GM21528 (cell line): ENCODE data around the gene PCDHGA1.

ENCODE experiments used
- ATAC-seq: cut with Tn5 transposase; IDR thresholded peaks from one replicate; pipeline ENCODE4 v1.9.1; 2021; ENCODE audit warnings: mild to moderate bottlenecking, moderate library complexity; ENCODE audit not compliant: unreplicated experiment, low FRiP score

Gene PCDHGA1

DNA sequence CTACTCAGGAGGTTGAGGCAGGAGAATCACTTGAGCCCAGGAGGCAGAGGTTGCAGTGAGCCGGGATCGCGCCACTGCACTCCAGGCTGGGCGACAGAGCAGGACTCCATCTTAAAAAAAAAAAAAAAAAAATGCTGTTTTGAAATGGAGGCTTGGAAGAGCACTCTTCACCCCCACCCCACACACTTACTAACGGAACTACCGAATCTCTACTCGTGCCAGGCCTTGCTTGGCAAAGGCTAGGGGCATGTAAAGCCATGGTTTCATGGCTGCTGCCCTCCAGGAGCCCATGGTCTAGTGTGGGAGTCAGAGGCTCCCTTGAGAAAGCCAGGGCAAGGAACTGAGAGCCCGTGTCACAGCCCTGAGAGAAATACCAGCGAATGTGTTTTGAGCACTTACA is 179.8 kb downstream of the PCDHGA1 start:
- no peak for ATAC-seq

DNA sequence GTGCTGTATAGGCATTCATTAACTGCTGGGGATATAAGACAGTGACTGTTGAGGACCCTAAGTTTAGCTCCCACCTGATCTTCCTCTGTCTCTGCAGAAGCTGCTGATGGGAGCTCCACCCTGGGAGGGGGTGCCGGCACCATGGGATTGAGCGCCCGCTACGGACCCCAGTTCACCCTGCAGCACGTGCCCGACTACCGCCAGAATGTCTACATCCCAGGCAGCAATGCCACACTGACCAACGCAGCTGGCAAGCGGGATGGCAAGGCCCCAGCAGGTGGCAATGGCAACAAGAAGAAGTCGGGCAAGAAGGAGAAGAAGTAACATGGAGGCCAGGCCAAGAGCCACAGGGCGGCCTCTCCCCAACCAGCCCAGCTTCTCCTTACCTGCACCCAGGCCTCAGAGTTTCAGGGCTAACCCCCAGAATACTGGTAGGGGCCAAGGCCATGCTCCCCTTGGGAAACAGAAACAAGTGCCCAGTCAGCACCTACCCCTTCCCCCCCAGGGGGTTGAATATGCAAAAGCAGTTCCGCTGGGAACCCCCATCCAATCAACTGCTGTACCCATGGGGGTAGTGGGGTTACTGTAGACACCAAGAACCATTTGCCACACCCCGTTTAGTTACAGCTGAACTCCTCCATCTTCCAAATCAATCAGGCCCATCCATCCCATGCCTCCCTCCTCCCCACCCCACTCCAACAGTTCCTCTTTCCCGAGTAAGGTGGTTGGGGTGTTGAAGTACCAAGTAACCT is 180.7 kb downstream of the PCDHGA1 start:
- peak; percentile 19 for ATAC-seq

DNA sequence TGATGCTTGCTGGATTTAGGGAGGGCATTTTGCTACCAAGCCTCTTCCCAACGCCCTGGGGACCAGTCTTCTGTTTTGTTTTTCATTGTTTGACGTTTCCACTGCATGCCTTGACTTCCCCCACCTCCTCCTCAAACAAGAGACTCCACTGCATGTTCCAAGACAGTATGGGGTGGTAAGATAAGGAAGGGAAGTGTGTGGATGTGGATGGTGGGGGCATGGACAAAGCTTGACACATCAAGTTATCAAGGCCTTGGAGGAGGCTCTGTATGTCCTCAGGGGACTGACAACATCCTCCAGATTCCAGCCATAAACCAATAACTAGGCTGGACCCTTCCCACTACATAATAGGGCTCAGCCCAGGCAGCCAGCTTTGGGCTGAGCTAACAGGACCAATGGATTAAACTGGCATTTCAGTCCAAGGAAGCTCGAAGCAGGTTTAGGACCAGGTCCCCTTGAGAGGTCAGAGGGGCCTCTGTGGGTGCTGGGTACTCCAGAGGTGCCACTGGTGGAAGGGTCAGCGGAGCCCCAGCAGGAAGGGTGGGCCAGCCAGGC is 181.5 kb downstream of the PCDHGA1 start:
- ATAC-seq = no peak

DNA sequence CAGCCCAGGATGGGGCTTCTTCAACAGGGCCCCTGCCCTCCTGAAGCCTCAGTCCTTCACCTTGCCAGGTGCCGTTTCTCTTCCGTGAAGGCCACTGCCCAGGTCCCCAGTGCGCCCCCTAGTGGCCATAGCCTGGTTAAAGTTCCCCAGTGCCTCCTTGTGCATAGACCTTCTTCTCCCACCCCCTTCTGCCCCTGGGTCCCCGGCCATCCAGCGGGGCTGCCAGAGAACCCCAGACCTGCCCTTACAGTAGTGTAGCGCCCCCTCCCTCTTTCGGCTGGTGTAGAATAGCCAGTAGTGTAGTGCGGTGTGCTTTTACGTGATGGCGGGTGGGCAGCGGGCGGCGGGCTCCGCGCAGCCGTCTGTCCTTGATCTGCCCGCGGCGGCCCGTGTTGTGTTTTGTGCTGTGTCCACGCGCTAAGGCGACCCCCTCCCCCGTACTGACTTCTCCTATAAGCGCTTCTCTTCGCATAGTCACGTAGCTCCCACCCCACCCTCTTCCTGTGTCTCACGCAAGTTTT is 182.1 kb downstream of the PCDHGA1 start:
- peak; percentile 20 for ATAC-seq

DNA sequence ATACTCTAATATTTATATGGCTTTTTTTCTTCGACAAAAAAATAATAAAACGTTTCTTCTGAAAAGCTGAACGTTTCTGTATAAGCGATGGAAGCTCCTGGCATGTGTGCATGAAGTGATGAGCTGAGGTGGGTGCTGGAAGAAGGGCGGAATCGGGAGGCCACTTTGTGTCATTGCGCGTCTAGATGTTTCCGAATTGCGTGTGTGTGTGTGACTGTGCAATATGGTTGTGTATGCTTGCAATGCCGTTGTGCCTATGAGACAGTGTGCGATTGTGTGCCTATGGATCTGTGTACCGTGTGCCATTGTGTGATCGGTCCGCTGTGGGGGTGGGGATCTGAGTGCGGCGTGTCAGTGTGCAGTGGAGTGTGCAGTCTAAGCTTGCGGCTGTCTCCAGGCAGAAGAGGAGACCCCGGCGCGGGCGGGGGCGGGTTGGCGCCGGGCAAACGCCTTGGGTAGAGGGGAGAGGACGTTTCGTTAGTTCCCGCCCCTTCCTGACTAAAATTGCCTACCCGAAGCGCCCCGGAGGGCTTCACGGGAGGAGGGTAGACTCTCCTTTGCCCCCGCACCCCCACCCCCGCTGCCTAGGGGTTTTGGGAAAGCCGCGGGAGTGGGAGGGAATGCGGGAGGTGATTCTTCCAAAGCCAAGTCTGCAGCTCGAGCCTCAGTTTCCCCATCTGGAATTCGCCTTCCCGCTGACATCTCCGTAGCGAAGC is 182.8 kb downstream of the PCDHGA1 start:
- ATAC-seq = no peak

DNA sequence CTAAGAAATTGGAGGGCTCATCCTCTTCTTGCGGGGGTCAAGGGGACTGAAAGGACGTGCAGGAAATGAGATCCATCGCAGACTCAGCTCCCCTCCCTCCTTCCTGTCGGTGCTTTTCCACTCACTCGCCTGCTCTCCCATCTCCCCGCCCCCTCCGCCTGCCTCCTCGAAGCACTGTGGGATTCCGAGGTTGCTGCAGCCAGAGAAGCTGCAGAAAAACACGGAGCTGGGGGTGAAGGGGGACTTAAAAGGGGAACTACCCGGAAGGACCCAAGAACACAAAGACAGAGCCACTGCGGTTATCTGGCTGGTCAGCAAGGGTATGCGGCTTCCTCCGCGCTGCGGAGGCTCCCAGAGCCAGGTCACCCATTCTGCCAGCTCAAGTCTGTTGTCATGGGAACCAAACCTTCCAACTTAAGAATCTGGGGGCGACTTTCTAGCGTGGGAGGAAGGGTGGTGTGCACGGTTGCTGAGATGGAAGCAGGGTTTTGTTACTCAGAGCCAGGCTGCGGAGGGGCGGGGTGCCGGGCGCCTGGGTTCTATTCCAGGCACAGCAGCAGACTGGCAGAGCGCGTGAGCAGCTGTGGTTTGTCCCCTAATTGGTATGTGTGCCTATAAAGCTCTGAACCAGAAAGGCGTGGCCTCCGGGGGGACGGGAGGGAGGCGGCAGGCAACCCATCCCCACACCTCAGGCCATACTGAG is 183.5 kb downstream of the PCDHGA1 start:
- peak; percentile 29 for ATAC-seq

DNA sequence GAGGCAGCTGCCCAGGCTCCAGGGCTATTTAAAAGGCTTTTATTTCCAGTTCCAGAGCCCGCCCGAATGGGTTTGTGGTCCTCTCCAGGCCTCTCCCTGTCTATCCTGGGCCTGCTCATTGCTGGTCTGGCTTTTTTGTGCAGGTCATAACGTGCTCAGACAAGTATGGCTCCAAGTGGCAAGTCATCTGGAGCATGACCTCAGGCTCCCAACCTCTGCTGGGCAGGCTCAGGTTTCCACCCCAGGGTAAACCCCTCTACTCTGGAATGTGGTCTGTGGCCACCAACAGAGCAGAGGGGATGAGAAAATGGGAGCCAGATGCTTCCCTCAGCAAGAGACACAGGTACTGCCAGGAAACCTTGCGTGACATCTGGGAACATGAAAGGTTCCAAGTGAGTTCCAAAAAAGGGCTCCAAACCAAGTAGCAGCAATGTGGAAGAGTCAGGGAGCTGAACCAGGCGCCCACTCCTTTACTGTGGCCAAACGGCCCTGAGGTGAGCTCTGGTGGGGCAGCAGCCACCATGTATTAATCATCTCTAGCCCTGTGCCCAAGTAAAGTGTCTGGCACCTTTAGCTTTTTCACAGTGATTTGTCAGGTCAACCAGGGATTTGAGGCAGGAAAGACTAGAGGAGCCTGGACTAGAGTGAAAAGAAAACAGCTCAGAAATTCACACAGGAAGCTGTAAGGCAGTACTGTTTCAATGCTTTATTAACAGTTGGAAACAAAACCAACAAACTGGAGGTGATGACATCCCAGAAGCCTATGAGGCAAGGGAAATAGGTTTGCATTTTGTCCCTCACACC is 184.2 kb downstream of the PCDHGA1 start:
- ATAC-seq = peak; percentile 14

DNA sequence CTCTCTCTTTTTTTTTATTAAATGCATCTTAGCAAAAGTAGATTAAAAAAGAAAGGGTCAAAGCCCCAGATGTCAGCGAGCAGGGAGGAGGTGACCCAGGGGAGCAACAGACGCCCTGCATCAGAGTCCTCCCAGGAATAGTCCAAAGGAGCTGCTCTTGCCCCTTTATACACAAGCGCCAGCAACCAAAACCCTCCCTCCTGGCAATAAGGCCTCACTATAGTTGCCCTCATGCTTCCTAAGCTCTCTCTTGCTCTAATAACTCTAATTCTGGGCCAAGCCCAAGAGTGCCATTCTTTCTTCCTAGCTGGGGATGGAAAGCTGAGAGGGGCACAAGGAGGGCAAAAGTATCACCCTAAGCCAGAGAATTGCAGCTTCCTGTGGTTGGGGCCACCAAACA is 184.8 kb downstream of the PCDHGA1 start:
- no peak for ATAC-seq

DNA sequence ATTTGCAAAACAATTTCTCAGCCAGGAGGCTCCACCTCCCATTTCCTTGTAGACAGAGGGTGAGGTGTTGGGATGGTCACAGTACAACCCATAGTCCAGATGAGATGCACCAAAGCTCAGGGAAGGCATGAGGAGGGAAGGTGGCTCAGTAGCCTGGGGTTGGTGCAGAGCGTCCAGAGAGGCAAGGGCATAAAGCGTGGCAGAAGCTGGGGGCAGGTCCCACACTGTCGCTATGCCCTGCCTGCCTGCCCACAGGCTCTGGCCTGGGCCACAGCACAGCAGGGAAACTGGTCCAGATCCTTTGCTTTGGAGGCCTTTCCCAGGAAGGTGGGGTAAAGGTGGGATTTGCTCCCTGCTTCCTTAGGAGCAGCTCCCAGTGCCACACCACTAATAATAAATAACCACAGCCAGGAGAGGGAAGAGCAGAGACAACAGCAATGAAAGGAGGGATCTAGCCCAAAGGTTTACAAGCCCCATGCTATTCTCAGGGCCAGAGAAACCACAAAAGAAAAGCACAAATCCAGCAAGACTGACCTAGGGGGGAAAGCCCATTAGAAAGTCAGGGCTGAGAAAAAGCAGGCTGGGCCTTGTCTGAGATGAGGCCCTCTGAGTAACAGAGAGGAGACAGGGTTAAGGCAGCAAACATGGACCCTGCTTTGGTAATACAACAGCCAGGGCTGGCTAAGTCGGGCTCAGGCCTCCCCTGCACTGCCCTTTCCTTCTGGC is 185.8 kb downstream of the PCDHGA1 start:
- no peak for ATAC-seq

DNA sequence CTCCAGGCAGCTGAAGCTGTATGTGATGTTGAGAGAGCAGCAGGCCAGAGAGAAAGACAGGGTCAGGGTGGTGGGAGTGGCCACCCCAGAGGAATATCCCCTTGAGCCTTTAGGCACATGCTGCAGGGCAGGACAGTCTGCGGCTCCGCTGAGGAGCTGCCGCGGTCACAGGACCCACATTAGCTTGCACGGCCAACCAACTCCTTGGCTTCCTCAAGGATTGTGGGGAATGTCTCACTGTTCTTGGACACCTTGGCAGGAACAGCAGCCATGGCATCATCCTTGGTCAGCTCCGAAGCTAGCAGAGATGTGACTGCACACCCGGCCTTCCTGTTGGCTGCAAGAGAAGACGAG is 186.3 kb downstream of the PCDHGA1 start:
- no peak for ATAC-seq

DNA sequence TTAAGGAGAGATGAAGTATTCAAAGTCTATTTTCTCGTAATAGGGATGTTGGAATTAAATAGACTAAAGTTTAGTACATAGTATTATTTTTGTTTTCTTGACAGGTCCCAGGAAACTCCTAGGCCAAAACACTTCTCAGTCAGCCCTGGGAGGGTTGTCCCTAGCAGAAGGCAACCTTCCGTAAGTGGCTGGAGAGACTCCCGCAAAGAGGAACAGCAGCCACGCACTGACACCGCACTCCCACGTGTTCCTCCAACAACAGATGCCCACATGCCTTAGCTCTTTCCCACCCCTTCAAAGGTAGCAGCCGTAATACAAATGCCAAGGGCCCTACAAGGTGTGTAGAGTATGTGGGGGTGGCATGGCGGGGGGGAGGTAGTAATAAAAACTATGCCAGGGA is 187.0 kb downstream of the PCDHGA1 start:
- ATAC-seq = no peak

DNA sequence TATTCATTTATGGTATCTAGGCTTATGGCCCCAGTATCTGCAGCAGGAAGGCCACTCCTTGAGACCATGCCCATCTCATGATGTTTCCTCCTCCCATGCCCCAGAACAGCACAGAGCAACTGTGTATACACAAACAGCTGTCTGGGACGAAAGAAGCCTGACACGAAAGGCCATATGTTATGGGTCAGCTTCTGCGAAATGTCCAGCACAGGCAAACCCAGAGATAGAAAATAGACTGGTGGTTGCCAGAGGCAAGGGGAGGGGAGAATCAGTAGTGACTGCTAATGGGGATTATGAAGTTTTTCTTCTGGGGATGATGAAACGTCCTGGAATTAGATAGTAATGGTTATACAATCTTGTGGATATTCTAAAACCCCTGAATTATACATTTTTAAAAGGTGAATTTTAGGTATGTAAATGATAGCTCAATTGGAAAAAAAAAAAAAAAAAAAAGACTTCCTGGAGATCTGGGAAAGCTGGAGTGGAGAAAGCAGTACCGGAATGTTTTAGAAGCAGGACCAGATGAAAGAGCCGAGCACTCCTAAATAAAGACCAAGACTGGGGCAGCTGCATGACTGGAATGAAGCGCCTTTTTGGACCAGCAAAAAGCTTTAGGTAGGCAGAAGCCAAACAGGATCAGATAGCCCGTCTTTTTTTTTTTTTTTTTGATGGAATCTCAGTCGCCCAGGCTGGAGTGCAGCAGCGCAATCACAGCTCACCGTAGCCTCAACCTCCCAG is 187.7 kb downstream of the PCDHGA1 start:
- ATAC-seq = no peak

DNA sequence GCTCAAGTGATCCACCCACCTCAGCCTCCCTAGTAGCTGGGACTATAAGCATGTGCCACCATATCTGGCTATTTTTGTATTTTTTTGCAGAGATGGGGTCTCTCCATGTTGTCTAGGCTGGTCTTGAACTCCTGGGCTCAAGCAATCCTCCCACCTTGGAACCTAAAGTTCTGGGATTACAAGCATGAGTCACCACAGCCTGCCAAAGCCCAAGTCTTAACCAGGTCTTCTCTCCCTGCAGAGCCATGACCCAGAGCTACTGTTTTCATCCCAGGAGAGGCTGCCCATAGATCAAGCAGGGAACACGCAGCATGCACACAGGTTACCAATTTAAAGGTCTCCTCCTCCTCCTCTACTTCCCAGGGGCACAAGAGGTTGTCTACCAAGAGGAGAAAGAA is 188.3 kb downstream of the PCDHGA1 start:
- no peak for ATAC-seq

DNA sequence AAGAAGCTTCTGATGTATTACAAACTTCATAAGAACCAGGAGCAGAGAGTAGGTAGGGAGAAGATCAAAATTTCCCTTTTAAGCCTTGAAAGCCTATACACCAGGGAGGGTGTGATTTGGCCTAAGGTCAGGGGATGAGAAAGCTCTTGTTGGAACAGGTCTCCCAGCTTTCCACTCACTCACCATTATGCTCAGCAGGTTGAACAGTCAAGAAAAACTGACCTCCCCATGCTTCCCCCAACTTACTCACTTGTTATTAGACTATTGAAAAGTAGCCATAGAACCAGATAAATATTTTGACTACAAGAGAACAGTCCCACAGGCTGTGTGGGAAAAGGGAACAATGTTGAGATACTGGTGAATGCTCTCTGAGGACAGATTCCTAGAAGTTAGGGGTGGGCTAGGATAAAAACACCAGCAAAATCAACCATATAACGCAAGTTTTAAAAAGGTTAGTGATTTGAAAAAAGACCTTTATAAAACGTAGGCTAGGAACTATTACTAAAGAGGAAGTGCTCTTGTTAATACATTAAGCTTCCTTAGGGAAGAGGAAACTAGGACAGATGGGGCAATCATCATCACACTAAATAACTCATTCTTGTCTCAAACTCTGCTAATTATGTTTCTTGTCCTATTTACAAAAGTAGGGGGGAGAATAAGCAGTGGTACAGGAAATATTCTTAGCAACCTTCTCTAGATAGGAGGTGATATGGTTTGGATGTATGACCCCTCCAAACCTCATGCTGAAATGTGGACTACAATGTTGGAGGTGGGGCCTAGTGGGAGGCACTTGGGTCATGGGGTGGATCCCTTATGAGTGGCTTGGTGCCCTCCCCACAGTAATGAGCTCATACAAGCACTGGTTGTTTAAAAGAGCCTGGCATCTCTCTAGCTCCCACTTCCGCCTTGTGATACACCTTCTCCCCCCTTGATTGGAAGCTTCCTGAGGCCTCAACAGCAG is 189.6 kb downstream of the PCDHGA1 start:
- no peak for ATAC-seq

DNA sequence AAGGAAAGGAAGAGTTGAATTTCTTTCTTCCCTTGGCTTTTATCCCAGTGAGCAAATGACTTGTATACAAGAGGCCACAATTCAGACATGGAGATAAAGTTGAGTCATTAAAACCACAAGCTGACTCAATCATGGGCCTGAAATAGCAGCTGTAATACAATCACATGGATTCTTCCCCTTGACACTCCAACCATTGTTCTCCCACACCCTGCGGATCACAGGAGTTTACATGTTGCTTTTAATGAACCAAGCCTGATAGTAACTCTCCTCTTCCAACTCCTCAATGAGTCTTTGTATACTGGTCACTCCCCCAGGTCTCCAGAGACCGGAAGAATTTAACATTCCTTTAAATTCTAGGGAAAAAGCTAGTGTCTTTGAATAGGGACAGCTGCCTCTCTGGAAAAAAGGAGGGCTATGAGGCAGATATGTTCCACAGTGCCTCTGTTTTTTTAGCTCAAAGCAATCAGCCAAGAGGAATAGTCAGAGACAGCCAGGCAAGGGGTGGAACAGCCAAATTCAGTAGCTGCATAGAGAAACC is 191.0 kb downstream of the PCDHGA1 start:
- ATAC-seq = no peak

DNA sequence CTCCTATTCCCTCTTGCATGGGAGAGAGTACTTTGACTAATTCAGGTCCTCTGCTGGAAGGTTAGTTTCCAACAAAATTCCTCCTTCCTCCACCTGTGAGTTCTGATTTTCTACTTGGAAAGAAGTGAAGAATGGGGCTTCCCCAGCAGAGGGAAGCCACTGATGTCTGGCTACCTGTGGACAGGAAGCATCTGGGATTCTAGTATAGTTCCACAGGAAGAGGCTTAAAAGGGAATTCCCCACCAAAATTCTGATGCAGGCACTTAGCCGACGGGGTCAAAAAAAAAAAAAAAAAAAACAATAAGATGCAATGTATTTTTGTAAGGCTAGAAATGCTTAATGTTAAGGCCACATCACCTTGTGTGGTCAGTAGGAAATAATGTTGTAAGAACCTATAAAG is 192.0 kb downstream of the PCDHGA1 start:
- ATAC-seq = no peak

DNA sequence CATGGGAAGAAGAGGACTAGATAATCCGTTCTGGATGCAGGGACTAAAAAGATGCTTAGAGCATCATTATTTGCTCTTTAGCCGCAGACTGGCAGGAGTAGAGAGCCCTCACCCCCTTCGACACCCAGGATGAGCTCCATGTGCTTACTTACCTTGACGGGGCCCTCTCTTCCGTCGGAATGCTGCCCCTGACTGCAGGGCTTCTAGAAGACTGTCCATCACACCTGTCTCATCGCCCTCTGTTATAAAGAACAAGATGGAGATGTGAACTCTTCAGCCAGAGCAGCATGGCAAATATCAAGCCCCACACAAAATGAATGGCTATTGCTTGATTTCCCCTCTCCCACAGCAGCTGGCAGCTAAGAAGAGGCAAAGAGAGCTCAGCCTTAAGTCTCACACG is 193.7 kb downstream of the PCDHGA1 start:
- ATAC-seq = no peak
